Immature natural killer cell (primary cell): ENCODE measurements around the gene SIX3. TPM values are rescaled to one million over a fixed set of nuclear protein-coding genes. Genes with fewer than 3 reads are reported as not detected.

Experiments
- DNase-seq, 3 donors: peaks; one replicate each; pipeline ENCODE4 v3.0.0; 2022; ENCODE audit warnings: mixed read lengths in 1 of 3
- H3K27ac Mint-ChIP-seq, 6 donors: one replicate each; pipeline ENCODE4 v1.8.0; 2020; ENCODE audit warnings: mixed read lengths in 6 of 6, mild to moderate bottlenecking in 5 of 6, inconsistent platforms in 4 of 6, moderate library complexity in 3 of 6
- H3K27me3 Mint-ChIP-seq, 3 donors: one replicate each; pipeline ENCODE4 v1.8.0; 2020 to 2021; ENCODE audit warnings: low read depth in 3 of 3, mild to moderate bottlenecking in 3 of 3, mixed read lengths in 3 of 3, moderate library complexity in 3 of 3, inconsistent platforms in 1 of 3
- H3K36me3 Mint-ChIP-seq, 3 donors: one replicate each; pipeline ENCODE4 v1.8.0; 2020; ENCODE audit warnings: mixed read lengths in 3 of 3, inconsistent platforms in 2 of 3, mild to moderate bottlenecking in 2 of 3
- H3K4me1 Mint-ChIP-seq, 2 donors: one replicate each; pipeline ENCODE4 v1.8.0; 2020; ENCODE audit warnings: inconsistent platforms in 2 of 2, mild to moderate bottlenecking in 2 of 2, mixed read lengths in 2 of 2, moderate library complexity in 1 of 2
- H3K4me3 Mint-ChIP-seq, 5 donors: one replicate each; pipeline ENCODE4 v1.8.0; 2020; ENCODE audit warnings: mild to moderate bottlenecking in 5 of 5, mixed read lengths in 5 of 5, inconsistent platforms in 3 of 5, moderate library complexity in 3 of 5
- H3K9me3 Mint-ChIP-seq, 6 donors: one replicate each; pipeline ENCODE4 v1.8.0; 2020; ENCODE audit warnings: mild to moderate bottlenecking in 6 of 6, mixed read lengths in 6 of 6, inconsistent platforms in 4 of 6, moderate library complexity in 3 of 6
- polyA plus RNA-seq, 3 donors: library from polyadenylated mRNA; unstranded; fragments of 300-500 nt; fragmentation: Illumina TruSeq; gene quantifications; one replicate each; pipeline ENCODE4 v1.2.3, GENCODE V29; 2021

SIX3 gene
- polyA plus RNA-seq, 3 donors from 2014 or later = not detected

DNA sequence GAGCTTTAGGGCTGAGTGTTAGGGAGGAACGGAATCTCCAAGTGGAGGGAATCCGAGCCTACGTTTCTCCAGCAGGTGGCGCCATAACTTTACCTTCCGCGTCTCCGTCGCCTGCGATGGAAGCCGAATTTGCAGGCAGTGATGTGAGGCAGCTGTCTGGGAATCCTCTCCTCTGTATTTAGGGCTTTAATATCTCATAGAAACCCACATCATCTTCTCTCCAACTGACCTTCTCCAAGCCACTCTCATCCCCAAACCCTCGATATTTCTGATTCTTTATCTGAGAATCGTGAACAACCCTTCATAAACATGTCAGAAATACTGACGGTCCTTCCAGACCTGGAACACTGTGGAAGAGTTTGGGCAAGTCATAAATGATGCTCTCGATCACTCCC, 40.2 kb downstream of the SIX3 start:
- Mint-ChIP-seq H3K4me3 (no peak overlapping the region), H3K4me1 (peaks cover 0 to 4% of the 10 kb centered on the region in 2 donors), H3K27ac (peak overlapping the region in 1 of 6 donors; percentile 55), H3K36me3 (no peaks in the 10 kb centered on the region), H3K27me3 (peaks cover 6 to 11% (median 10%) of the 10 kb centered on the region in 3 donors), H3K9me3 (no peaks in the 10 kb centered on the region)
- DNase-seq = peak; percentile 35 to 47 (median 46)

- no peak for DNase-seq
- H3K27me3 Mint-ChIP-seq = peaks cover 8 to 16% (median 11%) of the 10 kb centered on the region in 3 donors
- no peak overlapping the region for H3K4me3 Mint-ChIP-seq
- H3K4me1 Mint-ChIP-seq = peaks cover 0 to 4% of the 10 kb centered on the region in 2 donors
- no peak overlapping the region for H3K27ac Mint-ChIP-seq
- H3K36me3 Mint-ChIP-seq = no peaks in the 10 kb centered on the region
- peaks cover 0 to 6% (median 0%) of the 10 kb centered on the region in 6 donors for H3K9me3 Mint-ChIP-seq
These were observed 42.5 kb downstream of the SIX3 start for GRCh38 chr2:44983836-44984604.

GRCh38 chr2:44989176-44989575, 47.7 kb downstream of the SIX3 start:
- H3K27ac Mint-ChIP-seq = no peak overlapping the region
- H3K4me3 Mint-ChIP-seq = no peak overlapping the region
- H3K27me3 Mint-ChIP-seq = peaks cover 14 to 19% (median 16%) of the 10 kb centered on the region in 3 donors
- H3K36me3 Mint-ChIP-seq = no peaks in the 10 kb centered on the region
- peaks cover 0 to 6% (median 4%) of the 10 kb centered on the region in 6 donors for H3K9me3 Mint-ChIP-seq
- DNase-seq = no peak
- H3K4me1 Mint-ChIP-seq = no peaks in the 10 kb centered on the region

DNA sequence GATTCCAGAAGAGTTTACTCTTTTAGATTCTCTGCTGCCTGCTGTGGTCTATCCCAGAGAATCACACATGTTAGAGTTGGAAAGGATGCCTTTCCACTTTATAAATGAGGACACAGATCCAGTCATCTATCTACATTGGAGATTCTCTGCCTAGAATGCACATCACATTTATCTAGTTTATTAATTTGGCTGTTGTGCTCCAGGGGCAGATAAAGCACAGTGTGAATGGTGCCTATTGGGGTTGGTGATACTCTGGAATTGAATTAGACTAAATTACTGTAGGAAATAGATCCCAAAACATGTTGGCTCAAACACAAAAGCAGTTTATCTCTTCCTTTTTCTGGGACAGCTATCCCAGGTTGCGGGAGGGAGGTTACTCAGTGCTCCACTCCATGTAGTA, 52.9 kb downstream of the SIX3 start:
- no peak for DNase-seq
- Mint-ChIP-seq H3K4me3 (no peak overlapping the region), H3K9me3 (peaks cover 0 to 4% (median 2%) of the 10 kb centered on the region in 6 donors)

More for the DNA sequence above, 52.9 kb downstream of the SIX3 start:
- H3K27ac Mint-ChIP-seq = no peak overlapping the region
- H3K4me1 Mint-ChIP-seq = no peaks in the 10 kb centered on the region
- H3K27me3 Mint-ChIP-seq = peaks cover 12 to 24% (median 17%) of the 10 kb centered on the region in 3 donors
- H3K36me3 Mint-ChIP-seq = no peaks in the 10 kb centered on the region

Other genes with a start within 250 kb of the SIX3 start
- gene SIX2, start 67.8 kb downstream of the SIX3 start, polyA plus RNA-seq = not detected